GM12878 (cell line): ENCODE measurements around the gene ZNF80. TPM values are rescaled to one million over a fixed set of nuclear protein-coding genes. Genes with fewer than 3 reads are reported as not detected.

ENCODE experiments used
- ATAC-seq: fragments of 200-7000 bp; cut with Tn5 transposase; 3 replicates; pipeline ENCODE4 v1.9.1; 2020; ENCODE audit warnings: mild to moderate bottlenecking, moderate library complexity
- BruUV-seq: library from RNA; stranded (reverse); fragments of 400-500 nt; replicated peaks from 2 replicates; lab custom pipeline; 2021; lab: Mats Ljungman, UMichigan
- CTCF ChIA-PET: fragments of 300-600 bp; sonication (Branson Sonifier 250); formaldehyde crosslinking; extraction: SDS; loops from one replicate; lab custom pipeline; 2021; ENCODE audit warnings: inconsistent platforms; lab: Yijun Ruan, JAX
- POLR2A ChIA-PET: fragments of 350-600 bp; formaldehyde crosslinking; extraction: SDS; loops from one replicate; lab custom pipeline; 2021; ENCODE audit warnings: inconsistent platforms; lab: Charles Lee
- RAD21 ChIA-PET: fragments of 300-600 bp; sonication (Branson Sonifier 250); formaldehyde crosslinking; loops from one replicate; lab custom pipeline; 2023; ENCODE audit warnings: antibody characterized with exemption; ENCODE audit not compliant: unreplicated experiment; lab: Charles Lee
- SMC1A ChIA-PET: fragments of 300-600 bp; sonication (Branson Sonifier 250); formaldehyde crosslinking; loops from one replicate; lab custom pipeline; 2023; ENCODE audit not compliant: unreplicated experiment, uncharacterized antibody; lab: Charles Lee
- DNase-seq: peaks from one replicate; pipeline ENCODE4 v3.0.0-alpha.2; 2011; ENCODE audit warnings: low read depth, low spot score
- FAIRE-seq: peaks from 3 replicates; lab custom pipeline; 2011; peaks lifted over from hg19 to GRCh38; lab: Jason Lieb, UNC
- H2AFZ ChIP-seq: 2 replicates; pipeline ENCODE4 v1.6.0; 2011; ENCODE audit warnings: low read depth, low read length, control low read depth; ENCODE audit not compliant: control insufficient read depth
- H3K27ac ChIP-seq: 2 replicates; pipeline ENCODE4 v1.5.1; 2011; ENCODE audit warnings: control low read depth; ENCODE audit not compliant: control insufficient read depth, insufficient read depth
- H3K27me3 ChIP-seq, 2 experiments: replicated peaks in 1 of 2; 2 replicates each; pipeline versions ENCODE4 v1.6.0 to v1.6.1; 2011; ENCODE audit warnings: low read length in 1 of 2; ENCODE audit not compliant: control insufficient read depth in 2 of 2, insufficient read depth in 2 of 2
- H3K36me3 ChIP-seq, 2 experiments: 2 replicates each; pipeline ENCODE4 v1.5.1; 2011; ENCODE audit warnings: low read length in 1 of 2; ENCODE audit not compliant: control insufficient read depth in 2 of 2, insufficient read depth in 2 of 2
- H3K4me1 ChIP-seq: 2 replicates; pipeline ENCODE4 v1.6.1; 2011; ENCODE audit warnings: mild to moderate bottlenecking, low read length, moderate library complexity, mixed read lengths; ENCODE audit not compliant: control insufficient read depth, insufficient read depth
- H3K4me2 ChIP-seq: 2 replicates; pipeline ENCODE4 v1.6.0; 2011; ENCODE audit warnings: control low read depth; ENCODE audit not compliant: control insufficient read depth, insufficient read depth
- H3K4me3 ChIP-seq: fragments of 200-600 bp; sonication (generic); 2 replicates; pipeline ENCODE4 v1.5.1; 2016
- H3K79me2 ChIP-seq: 2 replicates; pipeline ENCODE4 v1.6.0; 2011; ENCODE audit warnings: low read length; ENCODE audit not compliant: control insufficient read depth, insufficient read depth
- H3K9ac ChIP-seq: 2 replicates; pipeline ENCODE4 v1.8.0; 2011; ENCODE audit warnings: low read length, control low read depth, mixed read lengths; ENCODE audit not compliant: control insufficient read depth, insufficient read depth
- H3K9me3 ChIP-seq: replicated peaks from 3 replicates; pipeline ENCODE4 v1.5.1; 2011; ENCODE audit warnings: mild to moderate bottlenecking, low read length; ENCODE audit not compliant: control insufficient read depth, insufficient read depth
- H4K20me1 ChIP-seq: 2 replicates; pipeline ENCODE4 v1.6.0; 2011; ENCODE audit not compliant: control insufficient read depth, insufficient read depth
- CHD1 ChIP-seq: IDR thresholded peaks from 2 replicates; pipeline ENCODE4 v1.6.1; 2012; ENCODE audit warnings: low read depth, low read length, improper control_type of control experiment
- E4F1 ChIP-seq: fragments of 450-650 bp; IDR thresholded peaks from 2 replicates; pipeline ENCODE4 v1.6.1; 2018; ENCODE audit warnings: borderline replicate concordance, mild to moderate bottlenecking; ENCODE audit not compliant: partially characterized antibody
- MEF2B ChIP-seq: fragments of 450-650 bp; IDR thresholded peaks from 2 replicates; pipeline ENCODE4 v1.6.1; 2018; ENCODE audit warnings: mild to moderate bottlenecking, moderate library complexity; ENCODE audit not compliant: partially characterized antibody, poor library complexity, severe bottlenecking
- NRF1 ChIP-seq: conservative IDR thresholded peaks from 2 replicates; pipeline ENCODE4 v1.6.1; 2011; ENCODE audit warnings: mild to moderate bottlenecking, low read depth, low read length, improper control_type of control experiment
- POLR2A ChIP-seq: IDR thresholded peaks from 2 replicates; pipeline ENCODE4 v1.6.1; 2011; ENCODE audit warnings: low read depth, mild to moderate bottlenecking, low read length
- SIN3A ChIP-seq: IDR thresholded peaks from 2 replicates; pipeline ENCODE4 v1.6.1; 2012; ENCODE audit warnings: low read depth, low read length, improper control_type of control experiment
- SREBF2 ChIP-seq: IDR thresholded peaks from 2 replicates; pipeline ENCODE4 v1.6.1; 2012; ENCODE audit warnings: mild to moderate bottlenecking, low read length
- ZBED1 ChIP-seq: IDR thresholded peaks from 2 replicates; pipeline ENCODE4 v1.6.1; 2016; ENCODE audit warnings: borderline replicate concordance
- ZBTB40 ChIP-seq: fragments of 450-650 bp; IDR thresholded peaks from 2 replicates; pipeline ENCODE4 v1.6.1; 2016; ENCODE audit warnings: mild to moderate bottlenecking, moderate library complexity, borderline replicate concordance
- ZZZ3 ChIP-seq: IDR thresholded peaks from 2 replicates; pipeline ENCODE4 v1.6.1; 2011; ENCODE audit warnings: low read depth; ENCODE audit not compliant: control insufficient read depth, insufficient read length
- in situ Hi-C: fragments of 300-500 bp; cut with MboI; formaldehyde crosslinking; loops from 9 replicates; pipeline ENCODE4 v1.14.3; 2018; ENCODE audit warnings: mixed read lengths
- intact Hi-C: fragments of 100-400 bp; cut with micrococcal nuclease; formaldehyde crosslinking; loops from one replicate; pipeline ENCODE4 v1.14.2; 2022; ENCODE audit not compliant: unreplicated experiment
- polyA plus RNA-seq, 11 experiments: library from polyadenylated mRNA; depleted of rRNA in 4 of 11; unstranded in 6 of 11; stranded (reverse) in 5 of 11; fragments of >200 nt; fragmentation: Nextera tagmentation in 4 of 11; fragmentation: Illumina TruSeq in 1 of 11; extraction: Ambion mirVana in 4 of 11; extraction: Trizol in 1 of 11; gene quantifications; 1 replicate in 1 of 11; 2 replicates in 10 of 11; pipeline versions ENCODE4 v1.2.1 to v1.2.3, GENCODE V29; 2011 to 2016; ENCODE audit warnings: inconsistent platforms in 2 of 11, missing spikeins in 2 of 11, low read depth in 1 of 11
- total RNA-seq, 4 experiments: library from RNA; depleted of rRNA in 3 of 4; stranded (reverse); fragments of >200 nt in 3 of 4; fragmentation: Illumina TruSeq in 1 of 4; extraction: Trizol in 1 of 4; gene quantifications; 2 replicates each; pipeline versions ENCODE4 v1.2.1 to v1.2.3, GENCODE V29; 2013 to 2021
- TF ChIP-seq, protein P1 (sequence below): fragments of 450-650 bp; IDR thresholded peaks from 2 replicates; pipeline ENCODE4 v1.6.1; 2018; ENCODE audit warnings: mild to moderate bottlenecking, low read depth, moderate library complexity; ENCODE audit not compliant: partially characterized antibody
- TF ChIP-seq, protein P2 (sequence below): IDR thresholded peaks from 2 replicates; pipeline ENCODE4 v1.6.1; 2011; ENCODE audit warnings: low read depth, low read length, improper control_type of control experiment, borderline replicate concordance

The ZNF80 gene
- total and polyA plus RNA-seq, 10 of the 15 experiments (the other 5 are each of a cell fraction or from before 2014, with no cell fraction given), result not detected

DNA sequence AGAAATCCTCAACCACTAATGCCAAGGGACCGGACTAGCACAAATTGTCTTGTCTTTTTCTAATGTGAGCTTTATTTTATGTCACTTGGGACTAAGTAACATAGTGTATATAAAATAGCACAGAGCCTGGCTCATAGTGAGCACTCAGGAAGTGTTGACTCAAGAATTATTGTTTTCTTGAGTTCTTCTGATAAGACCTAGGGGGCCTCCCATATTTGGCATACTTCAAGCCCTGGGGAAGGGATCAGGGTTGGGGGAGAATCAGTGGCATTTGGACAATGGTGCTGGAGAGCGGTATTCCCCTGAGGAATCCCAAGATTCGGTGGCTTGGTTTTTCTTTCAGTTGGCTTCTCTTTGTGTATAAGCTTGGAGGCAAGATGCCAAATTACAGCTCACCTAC, 19.4 kb downstream of the ZNF80 start (continued):
- TF ChIP-seq, protein P1, sequence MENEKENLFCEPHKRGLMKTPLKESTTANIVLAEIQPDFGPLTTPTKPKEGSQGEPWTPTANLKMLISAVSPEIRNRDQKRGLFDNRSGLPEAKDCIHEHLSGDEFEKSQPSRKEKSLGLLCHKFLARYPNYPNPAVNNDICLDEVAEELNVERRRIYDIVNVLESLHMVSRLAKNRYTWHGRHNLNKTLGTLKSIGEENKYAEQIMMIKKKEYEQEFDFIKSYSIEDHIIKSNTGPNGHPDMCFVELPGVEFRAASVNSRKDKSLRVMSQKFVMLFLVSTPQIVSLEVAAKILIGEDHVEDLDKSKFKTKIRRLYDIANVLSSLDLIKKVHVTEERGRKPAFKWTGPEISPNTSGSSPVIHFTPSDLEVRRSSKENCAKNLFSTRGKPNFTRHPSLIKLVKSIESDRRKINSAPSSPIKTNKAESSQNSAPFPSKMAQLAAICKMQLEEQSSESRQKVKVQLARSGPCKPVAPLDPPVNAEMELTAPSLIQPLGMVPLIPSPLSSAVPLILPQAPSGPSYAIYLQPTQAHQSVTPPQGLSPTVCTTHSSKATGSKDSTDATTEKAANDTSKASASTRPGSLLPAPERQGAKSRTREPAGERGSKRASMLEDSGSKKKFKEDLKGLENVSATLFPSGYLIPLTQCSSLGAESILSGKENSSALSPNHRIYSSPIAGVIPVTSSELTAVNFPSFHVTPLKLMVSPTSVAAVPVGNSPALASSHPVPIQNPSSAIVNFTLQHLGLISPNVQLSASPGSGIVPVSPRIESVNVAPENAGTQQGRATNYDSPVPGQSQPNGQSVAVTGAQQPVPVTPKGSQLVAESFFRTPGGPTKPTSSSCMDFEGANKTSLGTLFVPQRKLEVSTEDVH, result no peak
- TF ChIP-seq E4F1 (no peak), SIN3A (no peak)

GRCh38 chr3:114217266-114217665, 20.1 kb downstream of the ZNF80 start:
- H2AFZ ChIP-seq, result no peak overlapping the region
- no peak for TF ChIP-seq POLR2A
- no peak for TF ChIP-seq CHD1
- no peak for TF ChIP-seq ZZZ3
- TF ChIP-seq, protein P2, sequence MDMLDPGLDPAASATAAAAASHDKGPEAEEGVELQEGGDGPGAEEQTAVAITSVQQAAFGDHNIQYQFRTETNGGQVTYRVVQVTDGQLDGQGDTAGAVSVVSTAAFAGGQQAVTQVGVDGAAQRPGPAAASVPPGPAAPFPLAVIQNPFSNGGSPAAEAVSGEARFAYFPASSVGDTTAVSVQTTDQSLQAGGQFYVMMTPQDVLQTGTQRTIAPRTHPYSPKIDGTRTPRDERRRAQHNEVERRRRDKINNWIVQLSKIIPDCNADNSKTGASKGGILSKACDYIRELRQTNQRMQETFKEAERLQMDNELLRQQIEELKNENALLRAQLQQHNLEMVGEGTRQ, result no peak
- TF ChIP-seq NRF1, result no peak
- no peak for TF ChIP-seq SREBF2
- TF ChIP-seq ZBTB40, result no peak
- TF ChIP-seq MEF2B, result no peak
- no peak for TF ChIP-seq ZBED1
- in situ Hi-C loops (no loop called here), intact Hi-C loops (loop anchor here (10.0 kb wide), 1 partner anchor 472 kb away; the partner anchor contains the start of genes ATP6V1A and NAA50)
- no peaks in the 10 kb centered on the region for H3K36me3 ChIP-seq
- H3K9ac ChIP-seq, result no peak overlapping the region
- H3K79me2 ChIP-seq, result no peaks in the 10 kb centered on the region
- H3K4me2 ChIP-seq, result no peak overlapping the region
- no peak overlapping the region for H3K27ac ChIP-seq
- POLR2A ChIA-PET, result interaction anchor here (0.5 kb wide), 1 partner anchor 458 kb away, joined by 4 read pairs; no protein-coding TSS in a partner anchor
- no peaks in the 10 kb centered on the region for H3K9me3 ChIP-seq
- DNase-seq (no peak), ATAC-seq (no peak), FAIRE-seq (no peak)
- H4K20me1 ChIP-seq, result no peaks in the 10 kb centered on the region
- peaks cover 20% of the 10 kb centered on the region for H3K4me1 ChIP-seq
- SMC1A ChIA-PET, result interaction anchor here (0.9 to 1.2 kb wide), 2 partner anchors 10 to 247 kb away, joined by 3 read pairs; no protein-coding TSS in a partner anchor
- no peak overlapping the region for H3K4me3 ChIP-seq
- CTCF ChIA-PET, result interaction anchor here (1.4 to 1.6 kb wide), 2 partner anchors 10 to 74 kb away, joined by 3 to 5 read pairs; no protein-coding TSS in a partner anchor
- H3K27me3 ChIP-seq, result no peaks in the 10 kb centered on the region
- BruUV-seq, result no TSS peak
- RAD21 ChIA-PET, result no interaction called here
